RWPE2 (cell line): ENCODE results near the gene NTRK2.

Experiments
- ATAC-seq: fragments of 200-7000 bp; cut with Tn5 transposase; 3 replicates; pipeline ENCODE4 v1.9.1; 2021; ENCODE audit warnings: low read depth
- DNase-seq: peaks from one replicate; pipeline ENCODE4 v3.0.0-alpha.2; 2020; ENCODE audit warnings: low spot score
- H3K27ac ChIP-seq: fragments of 450-650 bp; 2 replicates; pipeline ENCODE4 v1.5.1; 2017; ENCODE audit warnings: mild to moderate bottlenecking; ENCODE audit not compliant: poor library complexity, severe bottlenecking
- H3K27me3 ChIP-seq: fragments of 250-450 bp; sonication (Bioruptor Pico); 2 replicates; pipeline ENCODE4 v1.5.1; 2021; ENCODE audit warnings: mild to moderate bottlenecking, moderate library complexity; ENCODE audit not compliant: insufficient read depth, poor library complexity, severe bottlenecking
- H3K36me3 ChIP-seq: fragments of 250-450 bp; sonication (Bioruptor Pico); 2 replicates; pipeline ENCODE4 v1.5.1; 2020; ENCODE audit warnings: low read depth, mild to moderate bottlenecking, moderate library complexity
- H3K4me1 ChIP-seq: fragments of 250-450 bp; sonication (Bioruptor Pico); 2 replicates; pipeline ENCODE4 v1.5.1; 2021; ENCODE audit warnings: mild to moderate bottlenecking, moderate library complexity; ENCODE audit not compliant: insufficient read depth, poor library complexity, severe bottlenecking
- H3K4me3 ChIP-seq: fragments of 250-450 bp; sonication (Bioruptor Pico); 2 replicates; pipeline ENCODE4 v1.5.1; 2021; ENCODE audit warnings: mild to moderate bottlenecking, moderate library complexity; ENCODE audit not compliant: severe bottlenecking
- H3K9me3 ChIP-seq: fragments of 250-450 bp; sonication (Bioruptor Pico); 2 replicates; pipeline ENCODE4 v1.5.1; 2021; ENCODE audit warnings: mild to moderate bottlenecking, moderate library complexity; ENCODE audit not compliant: severe bottlenecking
- TF ChIP-seq, protein P1 (sequence below): fragments of 450-650 bp; IDR thresholded peaks from one replicate; pipeline ENCODE4 v1.5.1; 2017; ENCODE audit warnings: mild to moderate bottlenecking, moderate library complexity; ENCODE audit not compliant: poor library complexity, severe bottlenecking

Gene NTRK2

DNA sequence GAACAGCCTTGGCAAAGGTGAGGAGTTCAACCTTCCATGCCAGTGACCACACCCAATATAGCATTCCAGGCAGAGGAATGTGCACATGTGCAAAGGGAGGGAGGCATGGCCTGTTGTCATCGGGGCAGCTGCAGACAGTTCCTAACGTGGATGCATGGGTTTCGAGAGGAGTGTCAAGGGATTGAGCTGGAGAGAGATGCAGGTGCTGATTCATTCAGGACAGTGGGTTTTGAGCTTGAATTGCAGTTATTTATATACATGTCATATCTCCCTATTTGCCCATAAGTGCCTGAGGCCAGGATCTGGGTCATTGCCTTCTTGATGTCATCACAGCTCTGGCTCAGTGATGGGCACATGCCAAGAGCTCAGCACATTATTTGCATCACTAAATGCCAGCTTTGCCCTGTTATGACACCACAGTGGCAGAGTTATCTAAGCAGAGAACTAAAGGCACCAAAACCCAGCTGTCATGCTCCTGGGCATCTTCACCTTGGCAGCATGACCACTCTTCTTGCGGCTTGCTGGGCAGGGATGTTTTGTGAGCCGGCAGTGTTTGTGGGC lies 278.0 kb downstream of the NTRK2 start:
- no peaks in the 10 kb centered on the region for H3K36me3 ChIP-seq

GRCh38 chr9:84949258-84949657 lies 279.7 kb downstream of the NTRK2 start:
- Histone ChIP-seq H3K27ac (no peak overlapping the region), H3K27me3 (no peaks in the 10 kb centered on the region), H3K4me1 (peaks cover 19% of the 10 kb centered on the region), H3K9me3 (no peaks in the 10 kb centered on the region), H3K36me3 (no peaks in the 10 kb centered on the region), H3K4me3 (no peak overlapping the region)
- DNase-seq (no peak), ATAC-seq (no peak)
- TF ChIP-seq, protein P1, sequence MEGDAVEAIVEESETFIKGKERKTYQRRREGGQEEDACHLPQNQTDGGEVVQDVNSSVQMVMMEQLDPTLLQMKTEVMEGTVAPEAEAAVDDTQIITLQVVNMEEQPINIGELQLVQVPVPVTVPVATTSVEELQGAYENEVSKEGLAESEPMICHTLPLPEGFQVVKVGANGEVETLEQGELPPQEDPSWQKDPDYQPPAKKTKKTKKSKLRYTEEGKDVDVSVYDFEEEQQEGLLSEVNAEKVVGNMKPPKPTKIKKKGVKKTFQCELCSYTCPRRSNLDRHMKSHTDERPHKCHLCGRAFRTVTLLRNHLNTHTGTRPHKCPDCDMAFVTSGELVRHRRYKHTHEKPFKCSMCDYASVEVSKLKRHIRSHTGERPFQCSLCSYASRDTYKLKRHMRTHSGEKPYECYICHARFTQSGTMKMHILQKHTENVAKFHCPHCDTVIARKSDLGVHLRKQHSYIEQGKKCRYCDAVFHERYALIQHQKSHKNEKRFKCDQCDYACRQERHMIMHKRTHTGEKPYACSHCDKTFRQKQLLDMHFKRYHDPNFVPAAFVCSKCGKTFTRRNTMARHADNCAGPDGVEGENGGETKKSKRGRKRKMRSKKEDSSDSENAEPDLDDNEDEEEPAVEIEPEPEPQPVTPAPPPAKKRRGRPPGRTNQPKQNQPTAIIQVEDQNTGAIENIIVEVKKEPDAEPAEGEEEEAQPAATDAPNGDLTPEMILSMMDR, result no peak

More for the DNA sequence above, 278.0 kb downstream of the NTRK2 start:
- Histone ChIP-seq H3K9me3 (no peaks in the 10 kb centered on the region), H3K4me1 (peaks cover 13% of the 10 kb centered on the region), H3K27ac (peak overlapping the region; percentile 15), H3K27me3 (no peaks in the 10 kb centered on the region), H3K4me3 (no peak overlapping the region)
- ATAC-seq, result peak; percentile 96
- TF ChIP-seq, protein P1, result no peak
- DNase-seq, result peak; percentile 72

GRCh38 chr9:84949971-84950370 lies 280.4 kb downstream of the NTRK2 start:
- DNase-seq (no peak), ATAC-seq (no peak)
- no peaks in the 10 kb centered on the region for H3K9me3 ChIP-seq
- no peak overlapping the region for H3K27ac ChIP-seq
- TF ChIP-seq, protein P1, result no peak
- H3K36me3 ChIP-seq, result no peaks in the 10 kb centered on the region
- H3K4me1 ChIP-seq, result peaks cover 19% of the 10 kb centered on the region
- no peak overlapping the region for H3K4me3 ChIP-seq
- no peaks in the 10 kb centered on the region for H3K27me3 ChIP-seq

GRCh38 chr9:84950879-84951811 lies 281.6 kb downstream of the NTRK2 start:
- ATAC-seq (no peak), DNase-seq (no peak)
- no peaks in the 10 kb centered on the region for H3K27me3 ChIP-seq
- no peak overlapping the region for H3K27ac ChIP-seq
- no peaks in the 10 kb centered on the region for H3K9me3 ChIP-seq
- TF ChIP-seq, protein P1, result no peak
- H3K4me1 ChIP-seq, result peaks cover 19% of the 10 kb centered on the region
- H3K36me3 ChIP-seq, result no peaks in the 10 kb centered on the region
- H3K4me3 ChIP-seq, result no peak overlapping the region
